Thoracic aorta (tissue), 2 donors: ENCODE data around the gene MANSC1. TPM values are rescaled to one million over a fixed set of nuclear protein-coding genes. Genes with fewer than 3 reads are reported as not detected.

Experiments used
- ATAC-seq: fragments of 150-250 bp; one replicate; pipeline ENCODE4 v1.8.0; 2017; ENCODE audit warnings: low read depth; ENCODE audit not compliant: insufficient number of reproducible peaks, low FRiP score
- DNase-seq: peaks from one replicate; pipeline ENCODE4 v3.0.0-alpha.2; 2020; ENCODE audit warnings: low spot score
- H3K27ac ChIP-seq, 2 donors: fragments of 200-600 bp; sonication (generic); 1 replicate in 1 of 2; 2 replicates in 1 of 2; pipeline ENCODE4 v1.5.1; 2016; ENCODE audit warnings: mild to moderate bottlenecking in 2 of 2, moderate library complexity in 2 of 2
- H3K27me3 ChIP-seq: fragments of 200-600 bp; sonication (generic); replicated peaks from 2 replicates; pipeline ENCODE4 v1.6.0; 2016; ENCODE audit warnings: mild to moderate bottlenecking; ENCODE audit not compliant: insufficient read depth
- H3K36me3 ChIP-seq: fragments of 200-600 bp; sonication (generic); one replicate; pipeline ENCODE4 v1.5.1; 2016
- H3K4me1 ChIP-seq, 2 donors: fragments of 200-600 bp; sonication (generic); 1 replicate in 1 of 2; 2 replicates in 1 of 2; pipeline versions ENCODE4 v1.5.1 to v1.6.0; 2016; ENCODE audit warnings: low read depth in 2 of 2, mild to moderate bottlenecking in 1 of 2; ENCODE audit not compliant: control insufficient read depth in 1 of 2
- H3K4me3 ChIP-seq: fragments of 200-600 bp; sonication (generic); 2 replicates; pipeline ENCODE4 v1.5.1; 2016; ENCODE audit warnings: mild to moderate bottlenecking
- H3K9me3 ChIP-seq: fragments of 200-600 bp; sonication (generic); 2 replicates; pipeline ENCODE4 v1.5.1; 2016
- CTCF ChIP-seq: fragments of 200-600 bp; sonication (generic); IDR thresholded peaks from one replicate; pipeline ENCODE4 v1.5.1; 2019; ENCODE audit warnings: antibody characterized with exemption
- total RNA-seq, 2 donors: library from RNA; depleted of rRNA; stranded (reverse); fragments of >200 nt; gene quantifications; one replicate each; pipeline versions ENCODE4 v1.1.0 to v1.2.3, GENCODE V29; 2016

Gene MANSC1
- total RNA-seq, 2 donors from 2014 or later: 36.6 to 38.1 TPM

GRCh38 chr12:12278899-12279298 lies 71.1 kb downstream of the MANSC1 start:
- no peaks in the 10 kb centered on the region for H3K36me3 ChIP-seq
- no peak overlapping the region for H3K27ac ChIP-seq
- ATAC-seq (no peak), DNase-seq (no peak)
- no peaks in the 10 kb centered on the region for H3K27me3 ChIP-seq
- no peak for TF ChIP-seq CTCF
- peaks cover 9 to 17% of the 10 kb centered on the region in 2 donors for H3K4me1 ChIP-seq
- H3K4me3 ChIP-seq: no peak overlapping the region
- H3K9me3 ChIP-seq: no peaks in the 10 kb centered on the region

Other genes with a start within 250 kb of the MANSC1 start
- gene LRP6, start 83.2 kb downstream of the MANSC1 start, total RNA-seq: 10 to 100 TPM; 39.9 to 41.5 TPM
- gene BORCS5, start 6.8 kb upstream of the MANSC1 start, total RNA-seq: 10 to 100 TPM; 20.6 to 27.1 TPM
- 10 to 100 TPM; 12.9 to 23.4 TPM for gene DUSP16, start 212.6 kb upstream of the MANSC1 start, total RNA-seq